NCI-H2227 (cell line): ENCODE data around the gene ELK4.

Source experiments
- DNase-seq: peaks from one replicate; lab custom pipeline; 2025; ENCODE audit not compliant: unreplicated experiment; lab: John Stamatoyannopoulos, UW

ELK4 gene

GRCh38 chr1:205596876-205597275 lies 34.9 kb downstream of the ELK4 start:
- no peak for DNase-seq

GRCh38 chr1:205595861-205596260 lies 36.0 kb downstream of the ELK4 start:
- DNase-seq: no peak

GRCh38 chr1:205595435-205595834 lies 36.4 kb downstream of the ELK4 start:
- DNase-seq: no peak

- DNase-seq: no peak
Observed at GRCh38 chr1:205594846-205595245, 37.0 kb downstream of the ELK4 start.

- no peak for DNase-seq
Observed at GRCh38 chr1:205593967-205594366, 37.8 kb downstream of the ELK4 start.

GRCh38 chr1:205593532-205593931 lies 38.3 kb downstream of the ELK4 start:
- DNase-seq: no peak

- DNase-seq: no peak
Observed at GRCh38 chr1:205592443-205593003, 39.3 kb downstream of the ELK4 start.

- DNase-seq: peak; percentile 93
Observed at GRCh38 chr1:205591522-205592351, 40.1 kb downstream of the ELK4 start.

GRCh38 chr1:205590777-205591513 lies 40.9 kb downstream of the ELK4 start:
- DNase-seq: no peak

- no peak for DNase-seq
Observed at GRCh38 chr1:205590457-205590768, 41.4 kb downstream of the ELK4 start.

- no peak for DNase-seq
Observed at GRCh38 chr1:205589618-205590456, 42.0 kb downstream of the ELK4 start.

- DNase-seq: no peak
Observed at GRCh38 chr1:205589046-205589445, 42.8 kb downstream of the ELK4 start.

- peak; percentile 12 for DNase-seq
Observed at GRCh38 chr1:205588636-205589035, 43.2 kb downstream of the ELK4 start.

GRCh38 chr1:205587581-205587980 lies 44.2 kb downstream of the ELK4 start:
- no peak for DNase-seq

- no peak for DNase-seq
Observed at GRCh38 chr1:205585835-205586785, 45.7 kb downstream of the ELK4 start.

GRCh38 chr1:205585169-205585834 lies 46.5 kb downstream of the ELK4 start:
- no peak for DNase-seq

- DNase-seq: no peak
Observed at GRCh38 chr1:205584732-205585131, 47.1 kb downstream of the ELK4 start.

GRCh38 chr1:205583461-205584130 lies 48.2 kb downstream of the ELK4 start:
- no peak for DNase-seq
